Osteocyte (in vitro differentiated cells): Measurements from ENCODE around the gene PPY. TPM values are rescaled to one million over a fixed set of nuclear protein-coding genes. Genes with fewer than 3 reads are reported as not detected.
"Not testable (repeated sequence)": the region's sequence is repeated elsewhere in the genome, so short reads cannot be mapped to it uniquely, and the experiment has no call there.

ENCODE experiments used
- DNase-seq: peaks from one replicate; pipeline ENCODE4 v3.0.0; 2021; ENCODE audit warnings: mixed read lengths; ENCODE audit not compliant: unreplicated experiment; ENCODE audit errors: extremely low spot score
- H3K27ac Mint-ChIP-seq: one replicate; pipeline ENCODE4 v1.8.0; 2021; ENCODE audit warnings: mild to moderate bottlenecking, mixed read lengths; ENCODE audit not compliant: unreplicated experiment
- H3K27me3 Mint-ChIP-seq: one replicate; pipeline ENCODE4 v1.8.0; 2021; ENCODE audit warnings: mixed read lengths; ENCODE audit not compliant: unreplicated experiment
- H3K36me3 Mint-ChIP-seq: one replicate; pipeline ENCODE4 v1.8.0; 2021; ENCODE audit warnings: mixed read lengths; ENCODE audit not compliant: unreplicated experiment
- H3K4me1 Mint-ChIP-seq: one replicate; pipeline ENCODE4 v1.8.0; 2021; ENCODE audit warnings: mixed read lengths; ENCODE audit not compliant: unreplicated experiment
- H3K4me3 Mint-ChIP-seq: one replicate; pipeline ENCODE4 v1.8.0; 2021; ENCODE audit warnings: mild to moderate bottlenecking, moderate library complexity, mixed read lengths; ENCODE audit not compliant: unreplicated experiment
- H3K9me3 Mint-ChIP-seq: one replicate; pipeline ENCODE4 v1.8.0; 2021; ENCODE audit warnings: mixed read lengths; ENCODE audit not compliant: unreplicated experiment
- total RNA-seq: library from RNA; stranded (reverse); gene quantifications from 2 replicates; pipeline ENCODE4 v1.2.1, GENCODE V29; 2021
- TF ChIP-seq, protein P1 (sequence below): fragments of 200-600 bp; sonication (generic); IDR thresholded peaks from 2 replicates; pipeline ENCODE4 v1.5.0; 2021; ENCODE audit warnings: antibody characterized with exemption, mild to moderate bottlenecking, moderate library complexity

The PPY gene
- total RNA-seq, 1 donor from 2014 or later, result not detected

DNA sequence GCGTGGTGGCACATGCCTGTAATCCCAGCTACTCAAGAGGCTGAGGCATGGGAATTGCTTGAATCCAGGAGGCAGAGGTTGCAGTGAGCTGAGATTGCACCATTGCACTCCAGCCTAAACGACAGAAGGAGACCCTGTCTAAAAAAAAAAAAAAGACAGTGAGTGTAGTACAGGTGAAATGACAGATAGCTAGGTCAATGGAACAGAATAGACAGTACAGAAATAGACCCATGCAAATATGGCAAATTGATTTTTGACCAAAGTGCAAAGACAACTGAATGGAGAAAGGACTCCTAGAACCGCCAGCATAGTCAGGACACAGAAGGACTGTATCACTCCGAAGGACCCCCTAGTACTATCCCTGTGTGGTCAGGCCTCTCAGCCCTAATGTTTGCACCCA, 28.1 kb upstream of the PPY start:
- Mint-ChIP-seq H3K27me3 (peaks cover 49% of the 10 kb centered on the region), H3K27ac (no peak overlapping the region), H3K36me3 (no peaks in the 10 kb centered on the region), H3K9me3 (peaks cover 4% of the 10 kb centered on the region), H3K4me3 (no peak overlapping the region), H3K4me1 (no peaks in the 10 kb centered on the region)
- DNase-seq, result no peak
- TF ChIP-seq, protein P1, sequence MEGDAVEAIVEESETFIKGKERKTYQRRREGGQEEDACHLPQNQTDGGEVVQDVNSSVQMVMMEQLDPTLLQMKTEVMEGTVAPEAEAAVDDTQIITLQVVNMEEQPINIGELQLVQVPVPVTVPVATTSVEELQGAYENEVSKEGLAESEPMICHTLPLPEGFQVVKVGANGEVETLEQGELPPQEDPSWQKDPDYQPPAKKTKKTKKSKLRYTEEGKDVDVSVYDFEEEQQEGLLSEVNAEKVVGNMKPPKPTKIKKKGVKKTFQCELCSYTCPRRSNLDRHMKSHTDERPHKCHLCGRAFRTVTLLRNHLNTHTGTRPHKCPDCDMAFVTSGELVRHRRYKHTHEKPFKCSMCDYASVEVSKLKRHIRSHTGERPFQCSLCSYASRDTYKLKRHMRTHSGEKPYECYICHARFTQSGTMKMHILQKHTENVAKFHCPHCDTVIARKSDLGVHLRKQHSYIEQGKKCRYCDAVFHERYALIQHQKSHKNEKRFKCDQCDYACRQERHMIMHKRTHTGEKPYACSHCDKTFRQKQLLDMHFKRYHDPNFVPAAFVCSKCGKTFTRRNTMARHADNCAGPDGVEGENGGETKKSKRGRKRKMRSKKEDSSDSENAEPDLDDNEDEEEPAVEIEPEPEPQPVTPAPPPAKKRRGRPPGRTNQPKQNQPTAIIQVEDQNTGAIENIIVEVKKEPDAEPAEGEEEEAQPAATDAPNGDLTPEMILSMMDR, result no peak

GRCh38 chr17:43967251-43967875, 25.1 kb upstream of the PPY start:
- Mint-ChIP-seq H3K4me1 (no peaks in the 10 kb centered on the region), H3K9me3 (peaks cover 4% of the 10 kb centered on the region), H3K36me3 (no peaks in the 10 kb centered on the region), H3K27me3 (peaks cover 59% of the 10 kb centered on the region), H3K4me3 (no peak overlapping the region), H3K27ac (no peak overlapping the region)
- no peak for DNase-seq
- TF ChIP-seq, protein P1, result no peak

GRCh38 chr17:43966276-43966675, 24.0 kb upstream of the PPY start:
- no peaks in the 10 kb centered on the region for H3K4me1 Mint-ChIP-seq
- no peak for DNase-seq
- H3K36me3 Mint-ChIP-seq, result no peaks in the 10 kb centered on the region
- no peak overlapping the region for H3K4me3 Mint-ChIP-seq
- H3K27me3 Mint-ChIP-seq, result peaks cover 62% of the 10 kb centered on the region
- TF ChIP-seq, protein P1, result no peak
- no peak overlapping the region for H3K27ac Mint-ChIP-seq
- no peaks in the 10 kb centered on the region for H3K9me3 Mint-ChIP-seq

GRCh38 chr17:43962479-43962878, 20.2 kb upstream of the PPY start:
- TF ChIP-seq, protein P1, result no peak
- no peak for DNase-seq
- no peak overlapping the region for H3K27ac Mint-ChIP-seq
- no peaks in the 10 kb centered on the region for H3K9me3 Mint-ChIP-seq
- peaks cover 51% of the 10 kb centered on the region for H3K27me3 Mint-ChIP-seq
- no peaks in the 10 kb centered on the region for H3K4me1 Mint-ChIP-seq
- H3K36me3 Mint-ChIP-seq, result no peaks in the 10 kb centered on the region
- no peak overlapping the region for H3K4me3 Mint-ChIP-seq

DNA sequence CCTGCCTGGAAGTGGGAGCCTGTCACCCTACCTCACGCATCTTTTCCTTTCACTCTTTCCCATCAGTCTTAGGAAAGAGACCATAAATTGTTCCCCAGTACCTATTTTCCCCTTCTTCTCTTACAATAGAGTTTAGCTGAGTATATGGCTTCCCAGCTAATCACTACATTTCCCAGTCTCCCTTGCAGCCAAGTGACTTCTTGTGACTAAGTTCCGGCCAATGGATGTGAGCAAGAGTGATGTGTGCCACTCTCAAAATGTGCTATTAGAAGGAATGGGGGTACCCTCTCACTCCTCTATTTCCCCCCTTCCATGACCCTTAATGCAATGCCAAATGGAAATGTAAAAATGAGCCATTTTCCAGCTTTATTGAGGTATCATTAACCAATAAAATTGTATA, 19.7 kb upstream of the PPY start:
- no peak overlapping the region for H3K4me3 Mint-ChIP-seq
- no peaks in the 10 kb centered on the region for H3K9me3 Mint-ChIP-seq
- H3K27me3 Mint-ChIP-seq, result peaks cover 46% of the 10 kb centered on the region
- no peaks in the 10 kb centered on the region for H3K36me3 Mint-ChIP-seq
- no peaks in the 10 kb centered on the region for H3K4me1 Mint-ChIP-seq
- H3K27ac Mint-ChIP-seq, result no peak overlapping the region
- DNase-seq, result no peak
- TF ChIP-seq, protein P1, result no peak

GRCh38 chr17:43961292-43961691, 19.0 kb upstream of the PPY start:
- H3K4me3 Mint-ChIP-seq, H3K27ac Mint-ChIP-seq, H3K9me3 Mint-ChIP-seq, H3K36me3 Mint-ChIP-seq, DNase-seq, H3K4me1 Mint-ChIP-seq: not testable (repeated sequence)
- peaks cover 41% of the 10 kb centered on the region for H3K27me3 Mint-ChIP-seq
